HTERT RPE-1 (cell line): Measurements from ENCODE around the gene CEP63.

Source experiments
- in situ Hi-C: fragments of 300-500 bp; cut with MboI; formaldehyde crosslinking; loops from 4 replicates; pipeline ENCODE4 v1.14.3; 2020; ENCODE audit warnings: low sequenced_read_pairs

CEP63 gene

GRCh38 chr3:134606033-134607025 is 120.5 kb downstream of the CEP63 start:
- in situ Hi-C loops = no loop called here

GRCh38 chr3:134607054-134608022 is 121.5 kb downstream of the CEP63 start:
- in situ Hi-C loops = no loop called here

- in situ Hi-C loops = no loop called here
Observed at GRCh38 chr3:134608023-134608770, 122.3 kb downstream of the CEP63 start.

GRCh38 chr3:134608771-134609435 is 123.0 kb downstream of the CEP63 start:
- in situ Hi-C loops = no loop called here

GRCh38 chr3:134609821-134610431 is 124.1 kb downstream of the CEP63 start:
- in situ Hi-C loops = no loop called here

DNA sequence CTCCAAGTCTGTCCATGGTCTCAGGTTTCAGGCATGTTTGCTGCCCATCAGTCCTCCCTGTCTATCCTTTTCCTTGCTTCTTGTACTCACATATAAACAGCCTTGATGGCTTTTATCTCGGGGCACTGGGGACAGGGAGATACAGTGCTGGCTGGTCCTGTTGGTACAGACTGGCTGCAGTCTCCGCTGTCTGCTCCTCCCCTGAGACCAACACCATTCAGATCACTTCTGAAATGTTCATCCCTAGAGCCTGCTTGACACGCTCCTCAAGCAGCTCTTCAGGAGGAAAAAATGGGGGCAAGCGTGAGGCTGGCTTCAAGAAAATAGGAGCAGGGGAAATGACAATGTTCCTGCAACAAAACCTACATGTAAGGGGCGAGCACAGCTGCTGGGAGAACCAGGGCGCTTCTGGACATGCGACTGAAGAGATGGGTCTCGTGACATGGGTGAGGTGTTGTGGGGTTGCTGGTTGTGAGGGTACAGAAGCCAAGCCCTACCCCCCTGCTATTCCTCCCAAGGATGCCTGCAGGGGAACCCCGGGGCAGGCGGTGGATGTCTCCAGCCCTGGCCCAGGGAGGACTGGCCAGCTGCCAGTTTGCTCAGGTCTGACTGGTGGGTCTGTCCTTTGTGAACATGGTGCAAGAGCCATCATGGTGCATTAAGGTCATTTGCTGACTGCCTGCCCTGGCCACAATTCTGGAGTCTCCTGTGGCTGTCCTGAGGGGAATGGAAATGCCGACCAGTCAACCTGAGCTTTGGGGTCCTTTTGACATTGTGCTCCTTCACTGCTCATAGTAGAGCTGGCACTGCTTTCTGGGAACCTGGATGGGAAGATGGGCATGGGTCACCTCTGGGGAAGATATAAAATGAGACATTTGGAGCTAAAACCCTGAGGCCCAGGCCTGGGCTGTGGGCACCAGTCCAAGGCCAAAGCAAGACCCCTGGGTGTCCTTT is 124.9 kb downstream of the CEP63 start:
- in situ Hi-C loops = no loop called here

DNA sequence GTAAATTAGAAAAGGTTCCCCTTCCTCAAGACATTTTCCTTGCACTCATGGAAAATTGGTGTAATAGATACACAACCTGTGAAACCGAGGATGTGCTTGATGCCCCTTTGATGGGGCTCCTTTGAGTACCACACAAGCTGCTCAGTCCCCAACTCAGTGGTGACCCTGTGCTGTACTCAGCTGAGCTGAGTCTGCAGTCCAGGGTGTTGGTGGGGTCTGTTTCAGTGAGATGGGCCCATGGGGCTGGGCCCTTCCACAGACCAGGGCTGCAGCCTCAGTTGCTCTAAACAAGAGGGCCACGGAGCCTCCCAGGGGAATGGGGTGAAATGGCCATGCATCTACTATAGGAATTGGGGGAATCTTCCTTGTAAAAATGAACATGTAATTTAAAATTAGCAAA is 125.7 kb downstream of the CEP63 start:
- in situ Hi-C loops = no loop called here

GRCh38 chr3:134613006-134613520 is 127.2 kb downstream of the CEP63 start:
- in situ Hi-C loops = no loop called here

- in situ Hi-C loops = no loop called here
Observed at GRCh38 chr3:134614955-134615354, 129.1 kb downstream of the CEP63 start.

DNA sequence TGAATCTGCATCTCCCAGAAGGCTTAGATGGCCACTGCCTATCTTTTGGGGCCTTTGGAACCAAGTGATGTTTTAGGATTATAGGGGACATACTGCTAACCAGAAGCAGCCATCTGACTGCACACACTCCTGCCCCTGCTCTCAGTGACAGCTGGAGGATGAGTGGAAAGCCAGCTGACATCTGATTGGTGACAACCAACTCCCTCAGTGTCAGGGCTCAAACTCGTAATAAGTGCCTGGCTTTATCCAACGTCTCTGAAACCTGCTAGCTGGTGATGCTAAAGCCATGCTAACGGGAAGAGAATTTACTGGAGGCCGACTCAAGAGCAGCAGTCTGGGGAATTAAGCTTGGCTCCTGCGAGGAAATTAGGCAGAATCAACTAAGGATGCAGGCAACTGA is 129.9 kb downstream of the CEP63 start:
- in situ Hi-C loops = no loop called here

DNA sequence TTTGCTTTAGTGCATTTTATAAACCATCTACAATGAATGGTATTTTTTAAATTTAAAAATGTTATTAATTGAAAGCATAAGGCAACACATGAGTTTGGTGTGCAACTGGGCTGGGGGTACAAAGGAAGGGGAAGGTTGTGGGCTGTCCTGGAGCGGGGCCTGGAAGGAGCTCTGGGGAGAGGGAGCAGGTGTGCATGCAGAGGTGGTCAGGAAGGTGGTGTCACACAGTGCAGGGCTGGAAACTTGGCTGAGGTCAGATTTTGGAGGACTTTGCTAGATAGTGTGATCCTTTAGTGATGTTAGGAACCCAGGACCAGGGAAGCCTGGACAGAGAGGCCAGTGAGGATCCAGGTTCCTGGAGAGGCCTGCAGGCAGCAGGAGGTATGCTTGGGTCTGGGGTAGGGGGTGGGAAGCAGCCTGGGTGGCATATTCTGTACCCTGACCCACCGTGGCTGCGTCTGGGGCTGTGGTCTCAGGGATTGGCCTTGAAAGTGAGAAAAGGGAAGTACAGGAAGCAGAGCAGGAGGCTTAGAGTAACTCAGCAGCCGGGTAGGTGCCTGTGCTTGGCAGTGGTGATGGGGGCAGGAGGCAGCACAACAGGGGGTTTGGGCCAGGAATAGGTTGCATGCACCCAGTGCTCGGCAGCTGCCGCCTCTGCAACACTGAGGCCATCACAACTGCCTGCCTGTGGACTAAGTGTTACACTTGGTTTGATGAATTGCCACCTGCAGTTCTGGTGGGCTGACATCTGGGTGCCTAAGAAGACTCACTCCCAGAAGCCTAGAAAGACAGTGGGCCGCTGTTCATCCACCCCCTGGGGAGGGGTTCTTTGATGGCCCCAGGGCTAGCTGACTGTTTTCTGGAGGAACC is 132.0 kb downstream of the CEP63 start:
- in situ Hi-C loops = no loop called here

GRCh38 chr3:134618478-134619300 is 132.8 kb downstream of the CEP63 start:
- in situ Hi-C loops = no loop called here

GRCh38 chr3:134619301-134619615 is 133.4 kb downstream of the CEP63 start:
- in situ Hi-C loops = no loop called here

DNA sequence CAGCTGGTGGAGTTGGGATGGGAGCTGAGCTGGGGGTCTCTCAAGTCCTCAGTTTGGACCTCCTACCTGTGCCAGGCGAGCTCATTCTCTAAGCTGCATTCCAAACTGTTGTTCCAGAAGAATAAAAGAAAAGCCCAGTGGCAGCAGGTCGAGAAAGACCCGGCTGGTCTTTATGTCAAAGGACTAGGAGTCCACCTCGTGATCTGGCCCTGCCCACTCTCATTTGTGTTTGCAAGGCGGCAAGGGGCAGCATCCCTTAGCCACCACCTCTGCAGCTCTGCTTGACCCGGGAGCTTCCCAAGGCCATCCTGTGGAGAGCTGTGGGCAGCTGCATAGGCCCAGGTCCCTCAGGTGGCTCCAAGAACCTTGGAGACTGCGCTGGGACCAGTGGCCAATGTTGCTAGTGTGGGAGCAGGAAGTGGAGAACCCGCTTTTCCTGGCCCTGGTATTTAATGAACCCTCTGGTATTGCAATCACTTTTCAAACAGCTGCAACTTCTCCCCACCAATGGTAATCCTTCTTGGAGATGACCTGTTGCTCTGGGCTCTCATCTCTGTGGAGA is 134.1 kb downstream of the CEP63 start:
- in situ Hi-C loops = no loop called here

GRCh38 chr3:134620476-134621115 is 134.7 kb downstream of the CEP63 start:
- in situ Hi-C loops = no loop called here

DNA sequence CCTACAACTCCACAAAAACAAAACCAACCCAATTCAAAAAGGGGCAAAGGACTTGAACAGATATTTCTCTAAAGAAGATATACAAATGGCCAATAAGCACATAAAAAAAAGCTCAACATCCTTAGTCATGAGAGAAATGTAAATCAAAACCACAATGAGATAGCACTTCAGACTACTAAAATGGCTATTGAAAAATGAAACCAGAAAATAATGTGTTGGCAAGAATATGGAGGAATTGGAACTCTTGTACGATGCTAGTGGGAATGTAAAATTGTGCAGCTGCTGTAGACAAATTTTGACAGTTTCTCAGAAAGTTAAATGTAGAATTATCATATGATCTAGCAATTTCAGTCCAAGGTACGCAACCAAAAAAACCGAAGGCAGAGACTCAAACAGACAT is 136.0 kb downstream of the CEP63 start:
- in situ Hi-C loops = no loop called here
